CD4-positive, alpha-beta T cell treated with Interleukin-4 for 1 hour (primary cell): ENCODE data around the gene VGLL4.

Source experiments
- DNase-seq, 2 donors: peaks; one replicate each; pipeline ENCODE4 v3.0.0-alpha.2; 2020 to 2022

Gene VGLL4

GRCh38 chr3:11651900-11652299 is 8.2 kb upstream of the VGLL4 start:
- DNase-seq: peak in 1 of 2 donors; percentile 61

DNA sequence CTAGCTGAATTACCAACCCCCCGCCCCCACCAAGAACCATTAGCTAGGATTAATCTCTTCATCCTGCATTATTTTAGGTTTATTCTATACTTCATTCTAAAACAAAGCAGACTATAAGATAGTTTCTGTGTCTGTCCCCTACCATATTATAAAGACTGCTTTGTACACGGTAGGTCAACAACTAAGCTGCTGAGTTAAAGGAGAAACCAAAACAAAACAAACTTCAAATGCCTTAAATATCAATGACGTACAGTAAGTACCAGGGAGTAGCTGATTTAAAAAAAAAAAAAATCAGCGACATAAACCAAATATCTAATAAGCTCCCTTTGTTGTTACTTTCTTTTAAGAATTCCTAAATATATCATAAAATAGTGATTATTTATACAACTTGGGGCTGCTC is 7.8 kb upstream of the VGLL4 start:
- DNase-seq: no peak

DNA sequence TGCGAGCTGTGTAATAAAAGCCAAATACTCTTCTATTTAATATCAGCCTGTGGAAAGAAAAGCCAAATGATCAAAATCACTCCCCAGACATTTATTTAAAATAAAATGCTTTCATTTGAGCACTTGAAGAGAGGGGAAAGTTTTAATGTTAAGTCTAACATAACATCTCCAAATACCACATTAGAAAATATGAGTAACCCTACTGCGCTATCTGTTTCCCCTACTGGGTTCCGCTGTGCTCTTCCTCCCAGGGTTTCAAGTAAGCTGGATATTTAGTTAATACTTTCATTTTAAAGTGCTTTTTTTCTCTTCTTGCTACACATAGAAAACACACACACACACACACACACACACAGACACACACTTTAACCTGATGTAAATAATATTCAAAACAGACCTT is 6.7 kb upstream of the VGLL4 start:
- DNase-seq: no peak

- no peak for DNase-seq
Measured at GRCh38 chr3:11648735-11649134, 5.0 kb upstream of the VGLL4 start.

DNA sequence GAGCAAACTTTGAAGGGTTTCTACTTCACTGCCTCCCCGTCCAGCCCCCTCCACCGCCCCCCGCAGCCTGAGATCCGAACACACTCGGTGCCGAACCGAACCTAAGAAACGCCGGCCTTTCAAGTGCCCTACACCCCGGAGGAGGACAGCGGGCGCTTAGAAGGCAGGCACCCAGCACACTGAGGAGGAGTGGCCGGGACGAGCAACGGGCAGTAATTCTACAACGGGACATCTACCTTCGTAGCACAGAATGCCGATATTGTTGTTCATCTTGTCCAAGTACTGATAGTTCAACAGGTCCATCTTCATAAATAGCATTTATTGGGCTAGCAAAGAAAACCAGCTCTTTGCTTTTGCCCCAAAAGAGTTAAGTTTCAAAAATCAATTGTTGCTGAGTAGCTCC is 513 bp downstream of the VGLL4 start:
- peak in 1 of 2 donors; percentile 18 for DNase-seq

- peak; percentile 65 to 70 for DNase-seq
Measured at GRCh38 chr3:11642431-11643191, 1.1 kb downstream of the VGLL4 start.

DNA sequence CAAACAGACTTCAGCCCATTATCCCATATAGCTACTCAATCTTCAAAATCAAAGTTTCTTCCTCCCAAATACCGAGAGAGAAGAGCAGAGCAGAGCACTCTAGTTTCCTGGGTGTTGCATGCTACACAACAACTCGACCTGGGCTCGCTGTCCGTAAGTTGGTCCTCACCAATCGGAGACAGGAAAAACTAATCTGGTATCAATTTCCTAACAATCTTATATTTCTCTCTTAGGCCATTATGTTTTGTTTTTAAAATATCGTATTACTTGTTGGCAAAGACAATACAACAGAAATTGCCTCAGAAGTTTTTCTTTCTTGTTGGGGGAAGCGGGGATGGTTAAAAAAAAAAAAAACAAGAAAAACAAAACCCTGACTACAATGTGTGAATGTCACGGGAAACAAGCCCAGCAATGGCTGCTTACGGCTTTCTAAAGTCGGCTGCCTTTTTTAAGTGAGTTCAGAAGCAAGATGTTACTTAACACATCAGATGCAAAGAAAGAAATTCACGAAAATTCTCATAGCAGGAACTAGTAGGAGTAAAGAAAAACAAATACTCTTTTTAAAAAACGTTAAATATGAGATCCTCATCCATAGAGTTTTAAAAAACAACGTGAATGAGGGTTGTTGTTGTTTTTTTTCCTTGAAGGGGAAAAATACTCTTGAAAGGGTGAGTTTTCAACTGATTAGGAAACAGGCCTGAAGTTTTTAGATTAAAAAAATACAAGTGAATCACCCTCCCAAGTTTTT is 1.9 kb downstream of the VGLL4 start:
- DNase-seq: peak in 1 of 2 donors; percentile 43

DNA sequence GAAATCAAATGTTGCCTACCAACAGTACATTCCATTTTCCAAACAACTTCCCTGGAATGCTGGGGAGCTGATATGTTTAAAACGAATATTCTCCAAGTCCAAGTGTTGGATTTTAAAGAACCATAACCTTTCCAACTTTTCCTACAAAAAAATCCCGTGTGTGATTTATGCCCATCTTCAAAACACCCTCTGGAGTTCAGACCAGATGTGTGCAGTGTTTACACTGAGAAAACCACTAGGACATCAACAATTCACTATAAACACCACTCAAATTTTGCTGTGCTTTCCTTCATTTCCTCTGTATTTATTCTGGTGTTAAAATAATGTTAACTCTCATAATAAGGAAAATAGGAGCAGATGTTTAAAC is 2.4 kb downstream of the VGLL4 start:
- DNase-seq: no peak

DNA sequence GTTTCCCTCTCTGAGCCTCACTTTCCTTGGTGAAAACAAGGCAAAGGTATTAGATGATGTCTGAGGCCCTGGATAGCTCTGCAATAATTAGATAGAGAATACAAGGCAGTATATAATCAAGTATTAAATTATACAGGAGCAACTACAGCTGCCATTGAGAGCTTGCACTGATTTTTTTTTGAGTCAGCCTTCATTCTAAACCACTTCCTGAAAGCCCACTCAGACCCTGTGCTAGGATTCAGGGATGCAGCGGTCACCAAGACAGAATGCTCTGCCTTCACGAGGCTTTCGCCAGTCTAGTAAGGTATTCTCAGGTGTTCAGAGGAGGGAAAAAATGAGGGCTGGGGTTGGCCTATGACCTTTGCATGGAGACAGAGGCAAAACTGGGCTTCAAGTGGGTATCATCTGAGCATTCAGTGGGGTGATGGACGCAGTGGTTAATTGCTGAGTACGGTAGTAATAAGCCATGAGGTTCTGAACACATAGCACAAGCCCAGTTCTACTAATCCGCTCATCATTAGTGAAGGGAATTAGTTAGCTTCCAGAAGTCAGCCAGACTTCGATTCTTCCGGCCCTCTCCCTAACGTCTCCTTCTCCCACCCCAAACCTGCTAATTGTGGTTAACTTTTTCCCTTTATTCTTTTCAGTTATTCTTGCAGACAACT is 3.6 kb downstream of the VGLL4 start:
- no peak for DNase-seq

DNA sequence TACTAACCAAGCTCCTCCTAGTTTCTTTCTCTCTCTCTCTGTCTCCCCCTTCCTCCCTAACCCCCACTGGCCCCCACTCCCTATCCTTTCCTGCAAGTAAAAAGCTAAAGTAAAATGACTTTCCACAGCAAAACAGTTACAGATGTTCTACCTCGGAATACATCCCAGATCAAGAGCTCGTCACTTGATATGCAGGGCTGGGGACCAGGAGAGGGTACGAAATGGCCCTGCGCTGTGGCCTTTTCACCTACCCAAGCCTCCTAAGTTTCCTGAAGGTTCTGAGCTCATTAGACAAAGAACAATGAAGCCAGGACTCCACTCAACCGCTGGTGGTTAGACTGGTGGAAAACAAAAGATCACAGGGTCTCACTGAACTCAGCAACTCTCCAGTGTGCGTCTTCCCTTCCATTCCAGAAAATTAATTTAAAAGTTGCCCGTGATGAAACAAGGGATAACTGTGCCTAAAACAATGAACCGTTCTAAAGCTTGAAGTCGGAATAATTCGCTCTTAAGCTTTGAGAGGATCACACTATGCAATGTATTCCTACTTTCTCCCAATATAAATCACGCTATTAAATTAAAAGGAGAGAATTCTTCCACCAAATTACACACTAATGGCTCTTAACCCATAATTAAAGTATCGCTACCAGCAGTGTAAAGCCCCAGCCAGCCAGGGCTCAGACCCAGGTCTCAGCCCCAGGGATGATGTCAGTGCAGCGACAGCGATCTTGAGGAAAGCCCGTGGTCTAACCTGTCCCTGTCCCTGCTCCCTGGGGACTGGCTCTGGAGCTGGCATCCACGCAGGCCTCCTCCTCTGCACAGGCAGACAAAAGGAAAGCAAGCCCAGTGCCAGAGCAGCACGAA is 5.0 kb downstream of the VGLL4 start:
- DNase-seq: no peak

DNA sequence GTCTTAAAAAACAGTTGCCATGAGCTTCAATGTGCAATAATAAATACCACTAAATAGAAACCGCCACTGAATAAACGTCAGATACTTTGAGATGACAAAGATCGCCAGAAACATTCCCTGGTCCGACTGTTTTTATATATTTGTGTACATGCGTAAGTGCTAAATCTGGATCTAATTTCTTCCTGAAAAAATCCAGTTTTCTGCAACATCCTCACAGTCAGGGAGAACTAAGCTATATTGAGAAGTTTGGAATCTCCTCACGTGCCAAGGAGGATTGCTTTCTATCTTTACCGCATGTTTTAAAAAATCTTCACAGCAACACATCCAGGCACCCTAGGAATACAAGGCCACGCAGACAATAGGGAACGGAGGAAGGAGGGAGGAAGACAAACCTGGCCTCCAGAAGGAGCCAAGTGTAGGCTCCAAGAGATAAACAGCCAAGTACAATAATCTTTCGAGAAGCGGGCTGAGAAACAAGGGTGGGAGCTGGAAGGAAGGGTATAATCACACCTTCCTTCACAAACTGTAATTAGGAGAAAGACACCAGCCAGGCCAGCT is 5.7 kb downstream of the VGLL4 start:
- no peak for DNase-seq

DNA sequence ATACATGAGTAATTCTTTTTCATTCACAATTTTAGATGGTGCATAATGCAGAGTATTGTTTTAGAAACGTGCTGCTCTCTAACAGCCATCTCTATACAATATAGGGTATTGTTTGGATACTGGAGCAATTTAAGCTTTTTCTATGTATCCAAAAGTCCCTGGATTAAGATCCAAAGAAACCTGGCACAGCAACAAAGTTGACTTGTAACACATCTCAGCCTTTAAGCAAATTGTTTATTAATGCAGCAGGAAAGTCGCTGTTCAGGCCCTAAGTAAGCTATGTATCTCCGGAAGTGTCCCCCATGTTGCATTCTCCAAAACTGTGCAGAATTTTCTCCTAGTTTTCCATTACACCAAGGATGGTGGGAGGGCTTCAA is 7.3 kb downstream of the VGLL4 start:
- no peak for DNase-seq

DNA sequence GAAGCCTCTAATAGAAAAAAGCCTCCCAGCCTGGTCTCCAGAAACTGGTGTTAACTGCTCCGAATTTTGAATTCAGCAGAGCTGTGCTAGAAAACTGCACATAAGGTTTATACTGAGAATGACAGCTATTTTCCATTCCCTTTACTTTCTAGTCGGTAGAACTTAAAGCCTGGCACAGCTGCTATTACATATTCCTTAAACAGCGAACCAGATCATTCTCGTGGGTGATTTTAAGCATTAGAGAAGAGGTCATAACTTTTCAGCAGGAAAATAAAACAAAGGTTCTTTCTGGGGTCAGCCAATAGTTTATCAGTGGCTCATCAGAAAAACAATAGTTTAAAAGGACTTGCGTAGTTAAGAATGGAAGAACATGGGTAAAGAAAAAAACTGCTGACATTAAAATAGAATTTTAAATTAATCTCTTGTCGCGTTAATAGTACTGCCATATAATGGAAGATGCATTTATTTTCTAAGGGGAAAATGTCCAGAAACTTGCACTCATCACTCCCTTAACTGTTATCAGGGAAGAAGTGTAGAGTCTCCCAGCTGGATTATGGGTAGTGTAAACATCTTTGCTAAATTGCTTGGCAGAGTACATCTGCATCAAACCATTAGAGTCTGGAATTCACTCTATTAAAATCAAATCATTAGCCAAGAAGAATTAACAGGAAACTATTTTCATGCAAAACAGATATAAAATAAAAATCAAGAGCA is 7.9 kb downstream of the VGLL4 start:
- DNase-seq: no peak

GRCh38 chr3:11634974-11635612 is 8.6 kb downstream of the VGLL4 start:
- no peak for DNase-seq

DNA sequence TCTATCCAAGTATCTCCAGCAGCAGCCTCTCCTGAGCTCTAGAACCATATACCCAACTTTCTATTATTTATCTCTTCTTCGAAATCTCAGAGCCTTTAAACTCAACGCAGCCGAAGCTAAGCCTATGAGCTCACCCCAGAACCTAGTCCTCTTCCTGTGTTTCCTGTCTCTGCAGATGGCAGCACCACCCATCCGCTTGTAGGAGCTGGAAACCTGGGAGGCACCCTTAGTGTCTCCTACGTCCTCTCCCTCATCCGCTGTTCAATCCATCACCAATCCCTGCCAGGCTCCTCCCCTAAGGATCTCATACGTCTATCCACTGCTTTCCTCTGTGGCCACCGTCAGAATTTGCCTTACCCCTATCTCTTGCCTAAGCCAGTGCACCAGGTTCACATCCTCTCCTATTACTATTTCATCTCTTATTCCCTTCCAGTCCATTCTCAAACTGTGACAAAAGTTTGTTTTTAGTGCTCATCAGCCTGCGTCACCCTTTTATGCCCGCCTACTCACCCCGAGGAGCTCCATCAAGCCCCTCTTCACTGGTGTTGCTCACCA is 9.6 kb downstream of the VGLL4 start:
- peak in 1 of 2 donors; percentile 17 for DNase-seq

DNA sequence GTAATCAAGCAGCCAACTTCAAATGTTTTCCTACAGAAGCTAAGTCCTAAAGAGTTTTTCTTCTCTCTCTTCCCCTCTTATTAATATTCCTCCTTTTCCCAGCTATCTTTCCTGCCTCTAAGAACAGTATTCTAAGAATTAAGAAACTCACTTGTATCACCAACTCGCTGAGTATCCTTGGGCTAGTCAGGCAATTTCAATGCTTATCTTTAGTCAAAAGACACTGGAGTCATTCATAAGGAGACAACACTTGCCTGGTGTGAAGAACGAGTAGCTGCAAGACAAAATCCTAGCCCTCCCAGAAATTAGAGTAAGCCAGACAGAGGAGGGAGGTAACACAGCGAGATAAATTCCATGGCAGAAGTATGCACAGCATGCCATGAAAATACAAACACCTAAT is 10.7 kb downstream of the VGLL4 start:
- no peak for DNase-seq

DNA sequence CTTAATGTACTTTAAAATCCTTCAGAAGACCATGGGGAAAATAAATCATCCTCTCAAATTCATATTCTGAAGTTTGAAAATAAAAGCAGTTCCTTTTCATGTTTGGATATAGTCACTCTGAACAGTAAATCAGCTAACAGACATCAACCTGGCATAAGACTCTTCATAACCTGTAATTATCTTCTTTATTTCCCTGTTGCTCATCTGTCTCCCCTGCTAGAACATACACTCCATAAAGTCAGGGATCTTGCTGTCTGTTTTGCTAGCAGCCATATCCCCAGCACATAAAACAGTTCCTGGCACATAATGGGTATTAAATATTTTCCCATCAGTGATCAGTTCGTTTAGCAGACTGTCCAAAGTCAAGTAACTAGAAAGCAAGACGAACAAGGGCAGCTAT is 11.2 kb downstream of the VGLL4 start:
- DNase-seq: no peak

- no peak for DNase-seq
Measured at GRCh38 chr3:11631820-11632219, 11.9 kb downstream of the VGLL4 start.

DNA sequence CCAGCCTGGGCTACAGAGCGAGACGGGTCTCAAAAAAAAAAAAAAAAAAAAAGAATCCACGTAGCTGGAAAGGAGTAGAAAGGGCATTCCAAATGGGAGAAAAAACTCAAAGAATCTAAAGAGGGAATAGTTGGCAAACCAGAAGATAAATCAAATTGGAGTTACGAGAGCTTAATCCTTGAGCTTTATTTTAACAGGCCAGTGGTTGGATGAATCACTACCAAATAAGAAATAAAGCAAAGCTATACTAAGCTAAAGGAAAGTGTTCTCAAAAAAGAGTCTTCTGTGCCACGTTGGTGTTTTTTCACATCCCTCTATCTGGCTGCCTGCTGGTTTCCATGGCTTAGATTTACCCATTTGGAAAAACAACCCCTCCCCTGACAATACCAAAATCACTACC is 14.0 kb downstream of the VGLL4 start:
- DNase-seq: no peak

GRCh38 chr3:11627612-11628011 is 16.1 kb downstream of the VGLL4 start:
- DNase-seq: no peak

DNA sequence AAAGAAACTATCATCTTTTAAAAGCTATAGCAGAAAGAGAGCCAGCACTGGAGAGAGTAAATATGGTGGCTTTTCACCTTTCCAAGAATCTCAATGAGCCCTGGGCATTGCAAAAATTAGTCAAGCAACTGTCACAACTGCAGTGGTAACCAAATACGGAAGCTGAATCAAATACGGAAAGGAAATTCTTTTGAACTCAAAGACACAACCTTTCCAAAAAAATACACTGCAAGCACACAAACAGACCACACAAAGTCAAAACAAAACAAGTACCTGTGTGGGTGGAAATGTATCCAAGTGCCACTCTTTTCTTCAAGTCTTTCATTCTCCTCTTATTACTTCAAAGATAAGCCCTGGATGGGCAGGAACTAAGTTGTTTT is 17.6 kb downstream of the VGLL4 start:
- DNase-seq: peak in 1 of 2 donors; percentile 20
